Activated CD4-positive, alpha-beta T cell treated with anti-CD3 and anti-CD28 coated beads, Interleukin-2, amount 50 U/mL, for 24 hours (primary cell): Measurements from ENCODE around the gene IRF8.

Experiments used
- DNase-seq, 2 donors: peaks; one replicate each; pipeline ENCODE4 v3.0.0-alpha.2; 2020; ENCODE audit warnings: low read depth in 1 of 2, low spot score in 1 of 2

The IRF8 gene

GRCh38 chr16:85954927-85955519 is 56.1 kb downstream of the IRF8 start:
- DNase-seq = no peak

DNA sequence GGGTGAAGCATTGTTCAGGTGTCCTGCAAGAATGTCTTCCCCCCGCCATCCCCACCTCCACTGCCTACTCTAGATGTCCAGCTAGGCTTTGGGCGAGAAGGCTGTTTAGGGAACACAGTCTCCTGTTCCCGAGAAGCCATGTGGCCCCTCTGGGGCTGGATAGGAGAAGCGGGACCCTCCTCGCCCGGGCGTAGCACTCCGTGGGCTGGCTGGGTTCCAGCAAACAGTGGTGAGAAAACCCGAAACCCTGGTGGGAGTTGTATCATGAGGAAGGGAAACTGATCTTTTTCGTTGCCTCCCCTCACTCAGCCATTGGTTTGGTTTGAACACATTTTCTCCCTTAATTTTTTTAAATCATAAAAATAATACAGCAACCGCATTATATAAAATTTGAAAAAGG is 56.6 kb downstream of the IRF8 start:
- no peak for DNase-seq

DNA sequence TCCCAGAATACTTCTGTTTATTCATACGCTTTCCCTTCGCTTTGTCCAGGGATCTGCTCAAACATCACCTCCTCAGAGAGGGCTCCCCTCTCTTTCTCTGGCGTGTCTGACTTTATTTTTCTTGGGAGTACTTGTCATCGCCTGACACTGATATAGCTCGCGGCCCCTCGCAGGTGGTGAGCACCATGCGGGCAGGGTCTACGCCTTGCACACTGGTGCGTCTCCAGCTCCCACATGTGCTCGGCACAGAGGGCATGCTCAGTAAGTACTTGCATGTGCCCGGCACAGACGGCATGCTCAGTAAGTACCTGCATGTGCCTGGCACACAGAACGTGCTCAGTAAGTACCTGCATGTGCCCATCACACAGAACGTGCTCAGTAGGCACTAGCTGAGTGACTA is 57.5 kb downstream of the IRF8 start:
- no peak for DNase-seq

- DNase-seq = no peak
Observed at GRCh38 chr16:85958731-85959130, 59.8 kb downstream of the IRF8 start.

GRCh38 chr16:85959686-85960085 is 60.7 kb downstream of the IRF8 start:
- DNase-seq = no peak

DNA sequence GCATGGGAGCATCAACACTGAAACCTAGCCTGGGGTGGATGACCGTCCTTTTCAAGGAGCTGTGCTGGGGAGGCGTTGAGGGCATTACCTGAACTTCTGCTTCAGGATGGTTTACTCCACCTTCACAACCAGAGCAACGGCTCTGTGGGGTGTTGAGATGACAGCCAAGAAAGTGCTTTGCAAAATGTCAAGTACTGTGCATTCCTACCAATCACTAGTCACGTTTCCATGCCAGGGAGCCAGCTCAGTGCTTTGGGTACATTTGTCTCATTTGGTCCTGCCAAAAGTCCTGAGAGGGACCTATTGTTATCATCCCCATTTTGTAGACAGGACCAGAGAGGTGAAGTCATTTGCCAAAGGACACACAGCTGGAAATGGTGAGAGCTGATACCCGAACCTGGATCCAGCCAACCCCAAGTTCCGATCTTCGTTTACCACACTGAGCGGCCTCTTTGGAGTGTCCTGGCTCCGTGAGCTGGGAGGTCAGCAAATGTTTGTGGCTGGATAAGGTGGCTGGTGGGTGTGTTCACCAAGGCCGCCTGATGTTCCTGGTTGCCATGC is 61.6 kb downstream of the IRF8 start:
- DNase-seq = no peak

- DNase-seq = no peak
Observed at GRCh38 chr16:85961988-85962915, 63.3 kb downstream of the IRF8 start.

DNA sequence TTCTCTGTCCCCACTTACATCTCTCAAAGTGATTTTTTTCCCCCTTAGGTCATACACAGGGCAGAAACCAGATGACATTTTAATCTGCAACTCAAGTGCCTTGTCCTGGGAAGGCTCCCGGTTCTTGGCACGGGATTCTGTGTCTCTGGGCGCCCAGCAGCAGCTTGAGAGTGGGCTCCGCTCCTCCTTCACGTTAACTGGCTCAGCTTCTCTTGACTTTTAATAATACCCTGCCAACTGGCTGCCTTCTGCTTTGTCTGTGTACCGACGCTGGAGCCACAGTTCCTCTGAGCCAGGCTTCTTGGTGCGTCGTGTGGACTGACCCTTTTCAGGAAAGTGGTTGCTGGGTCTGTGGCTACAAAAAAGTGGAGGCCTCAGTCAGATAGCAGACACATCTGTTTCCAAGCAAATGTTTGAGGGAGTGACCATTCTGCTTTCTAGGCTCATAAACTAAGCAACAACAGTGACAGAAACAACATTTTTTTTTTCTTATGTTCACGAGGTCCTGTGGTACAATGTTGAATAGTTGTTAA is 64.9 kb downstream of the IRF8 start:
- DNase-seq = no peak

DNA sequence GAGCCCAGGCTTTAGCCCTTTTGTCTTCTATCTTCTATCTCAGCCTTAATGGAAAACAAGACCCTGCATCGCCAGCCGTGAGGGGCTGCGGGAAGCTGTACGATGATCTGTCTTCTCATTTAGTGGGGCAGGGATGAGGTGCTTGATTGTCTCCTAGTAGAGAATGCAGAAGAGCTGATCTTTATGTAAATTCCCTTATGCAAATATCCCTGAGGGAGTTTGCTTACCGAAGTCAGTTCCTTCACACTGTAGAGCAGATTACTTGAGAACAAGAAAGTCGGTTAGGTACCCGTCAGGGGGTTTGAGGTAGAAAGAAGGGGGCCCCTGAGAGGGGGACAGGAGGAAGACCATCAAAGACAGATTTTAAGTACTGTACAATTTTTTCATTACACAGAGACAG is 66.2 kb downstream of the IRF8 start:
- no peak for DNase-seq

DNA sequence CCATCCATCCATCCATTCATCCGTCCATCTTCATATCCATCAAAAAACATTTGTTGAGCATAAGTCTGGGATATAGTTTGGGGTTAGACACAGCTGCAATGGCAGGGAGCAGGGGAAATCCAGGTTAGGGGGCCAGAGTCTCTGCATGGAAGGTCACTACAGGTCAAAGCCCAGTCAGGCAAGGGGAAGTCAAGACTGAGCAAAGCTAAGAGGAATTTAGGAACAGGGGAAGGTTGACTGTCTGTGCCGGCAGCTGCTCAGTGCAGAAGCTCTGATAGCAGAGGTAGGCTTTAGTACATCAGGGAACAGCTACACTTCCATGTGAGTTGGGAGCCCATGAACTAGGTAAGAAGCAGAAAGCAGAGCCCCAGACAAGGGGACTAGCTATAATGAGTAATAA is 68.1 kb downstream of the IRF8 start:
- no peak for DNase-seq

GRCh38 chr16:85968041-85968920 is 69.3 kb downstream of the IRF8 start:
- DNase-seq = no peak

- no peak for DNase-seq
Observed at GRCh38 chr16:85969159-85969558, 70.2 kb downstream of the IRF8 start.

DNA sequence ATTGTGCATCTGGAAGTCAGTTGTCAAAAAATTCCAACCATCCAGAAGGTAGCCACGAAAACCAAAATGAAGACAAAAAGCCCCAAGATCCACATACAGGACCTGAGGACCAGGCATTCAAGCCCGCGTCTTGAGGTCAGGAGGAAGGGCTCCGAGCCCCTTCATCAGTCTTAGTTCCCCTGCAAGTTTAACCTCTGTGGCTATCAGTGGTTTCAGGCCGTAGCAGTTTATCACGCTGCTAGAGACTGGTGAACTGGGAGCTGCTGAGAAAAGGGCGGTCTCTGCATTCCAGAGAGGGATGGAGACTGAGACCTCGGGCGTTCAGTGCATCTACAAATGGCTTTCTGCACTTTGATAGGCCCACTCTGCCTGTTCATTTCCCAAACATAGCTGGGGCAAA is 70.6 kb downstream of the IRF8 start:
- no peak for DNase-seq

GRCh38 chr16:85970016-85970733 is 71.2 kb downstream of the IRF8 start:
- DNase-seq = no peak

DNA sequence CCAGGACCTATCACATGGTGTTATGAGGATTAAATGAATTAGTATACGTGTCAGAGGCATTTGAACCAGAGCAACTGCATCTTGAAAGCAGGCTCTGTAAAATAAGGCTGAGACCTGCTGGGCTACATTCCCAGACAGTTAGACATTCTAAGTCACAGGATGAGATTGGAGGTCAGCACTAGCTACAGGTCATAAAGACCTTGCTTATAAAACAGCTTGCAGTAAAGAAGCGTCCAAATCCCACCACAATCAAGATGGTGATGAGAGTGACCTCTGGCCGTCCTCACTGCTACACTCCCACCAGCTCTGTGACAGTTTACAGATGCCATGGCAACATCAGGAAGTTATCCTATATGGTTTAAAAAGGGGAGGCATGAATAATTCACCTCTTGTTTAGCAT is 71.8 kb downstream of the IRF8 start:
- DNase-seq = no peak
